HEK293 (cell line): Measurements from ENCODE around the gene FIGNL2.

Experiments
- CTCF ChIP-seq: fragments of 450-650 bp; formaldehyde crosslinking; IDR thresholded peaks from 2 replicates; pipeline ENCODE4 v1.5.1; 2016; ENCODE audit warnings: missing biosample characterization, missing genetic modification characterization
- INSM2 ChIP-seq: fragments of 450-650 bp; formaldehyde crosslinking; IDR thresholded peaks from 2 replicates; pipeline ENCODE4 v1.5.1; 2016; ENCODE audit warnings: missing biosample characterization, missing genetic modification characterization
- PBX3 ChIP-seq: sonication (generic); formaldehyde crosslinking; IDR thresholded peaks from 2 replicates; pipeline ENCODE4 v1.8.1; 2022; ENCODE audit warnings: mild to moderate bottlenecking, moderate library complexity, missing genetic modification reagents
- PRDM1 ChIP-seq: fragments of 450-650 bp; formaldehyde crosslinking; IDR thresholded peaks from 2 replicates; pipeline ENCODE4; 2016; ENCODE audit warnings: missing biosample characterization, missing genetic modification characterization
- ZFP3 ChIP-seq: fragments of 450-650 bp; formaldehyde crosslinking; IDR thresholded peaks from 2 replicates; pipeline ENCODE4 v1.5.1; 2016; ENCODE audit warnings: low read depth, missing biosample characterization, missing genetic modification characterization
- ZNF274 ChIP-seq, 2 experiments: fragments of 200-500 bp in 1 of 2; fragments of 450-650 bp in 1 of 2; sonication (Bioruptor generic) in 1 of 2; formaldehyde crosslinking in 1 of 2; IDR thresholded peaks; 2 replicates each; pipeline versions ENCODE4 v1.5.1 to v1.6.1; 2014 to 2016; ENCODE audit warnings: borderline replicate concordance in 1 of 2, inconsistent platforms in 1 of 2, low read length in 1 of 2, missing biosample characterization in 1 of 2, missing genetic modification characterization in 1 of 2
- ZNF394 ChIP-seq: fragments of 450-650 bp; formaldehyde crosslinking; IDR thresholded peaks from 2 replicates; pipeline ENCODE4 v1.5.1; 2016; ENCODE audit warnings: missing biosample characterization, missing genetic modification characterization, mild to moderate bottlenecking, moderate library complexity, borderline replicate concordance
- ZNF549 ChIP-seq: fragments of 450-650 bp; IDR thresholded peaks from 2 replicates; pipeline ENCODE4 v1.5.1; 2018; ENCODE audit warnings: missing biosample characterization, missing genetic modification characterization, mild to moderate bottlenecking, inconsistent platforms, moderate library complexity
- ZNF624 ChIP-seq: fragments of 450-650 bp; formaldehyde crosslinking; IDR thresholded peaks from 2 replicates; pipeline ENCODE4 v1.5.1; 2017; ENCODE audit warnings: missing biosample characterization, missing genetic modification characterization
- ZNF747 ChIP-seq: fragments of 450-650 bp; formaldehyde crosslinking; IDR thresholded peaks from 2 replicates; pipeline ENCODE4 v1.5.1; 2016; ENCODE audit warnings: missing biosample characterization, missing genetic modification characterization
- ZNF792 ChIP-seq: fragments of 450-650 bp; formaldehyde crosslinking; IDR thresholded peaks from 2 replicates; pipeline ENCODE4 v1.5.1; 2016; ENCODE audit warnings: missing biosample characterization, missing genetic modification characterization
- ZNF830 ChIP-seq: fragments of 450-650 bp; IDR thresholded peaks from 2 replicates; pipeline ENCODE4 v1.5.0; 2018; ENCODE audit warnings: missing biosample characterization, missing genetic modification characterization, low read depth, mild to moderate bottlenecking, moderate library complexity

GRCh38 chr12:51863933-51864832 is 15.7 kb upstream of the FIGNL2 start:
- TF ChIP-seq INSM2 (tag by site-specific recombination) (no peak), ZNF792 (tag by site-specific recombination) (no peak), ZNF624 (tag by site-specific recombination) (no peak), ZNF549 (tag by site-specific recombination) (no peak), CTCF (no peak), PBX3 (no peak), ZNF830 (tag by site-specific recombination) (no peak), ZNF394 (tag by site-specific recombination) (no peak), PRDM1 (tag by site-specific recombination) (no peak), ZNF747 (no peak), ZFP3 (tag by site-specific recombination) (no peak), ZNF274 (IDR thresholded peaks at IDR 0.05; ENCODE audit: low read length) (no peak), ZNF274 (tag by site-specific recombination; IDR thresholded peaks at IDR 0.05; ENCODE audit: borderline replicate concordance) (no peak)
